HepG2 (cell line): ENCODE measurements around the gene CADPS2. TPM values are rescaled to one million over a fixed set of nuclear protein-coding genes. Genes with fewer than 3 reads are reported as not detected.

Source experiments
- ATAC-seq: fragments of 200-7000 bp; cut with Tn5 transposase; 3 replicates; pipeline ENCODE4 v1.9.1; 2020; ENCODE audit warnings: mild to moderate bottlenecking, moderate library complexity
- BruUV-seq: library from RNA; stranded (reverse); fragments of 400-500 nt; replicated peaks from 2 replicates; lab custom pipeline; 2021; lab: Mats Ljungman, UMichigan
- CTCF ChIA-PET: fragments of 300-600 bp; formaldehyde crosslinking; extraction: SDS; loops from one replicate; lab custom pipeline; 2021; ENCODE audit warnings: low total read pairs, inconsistent platforms, low intra/inter-chr PET ratio; lab: Yijun Ruan, JAX
- POLR2A ChIA-PET: fragments of 350-600 bp; sonication (Branson Sonifier 250); formaldehyde crosslinking; loops from one replicate; lab custom pipeline; 2020; ENCODE audit warnings: antibody characterized with exemption, inconsistent platforms; lab: Yijun Ruan, JAX
- DNase-seq: peaks from one replicate; pipeline ENCODE4 v3.0.0-alpha.2; 2015; ENCODE audit warnings: low spot score
- FAIRE-seq: peaks from 3 replicates; lab custom pipeline; 2011; peaks lifted over from hg19 to GRCh38; lab: Jason Lieb, UNC
- H2AFZ ChIP-seq: one replicate; pipeline ENCODE4 v1.6.1; 2011; ENCODE audit warnings: low read length, inconsistent platforms
- H3K27ac ChIP-seq: fragments of 300-600 bp; 3 replicates; pipeline ENCODE4 v1.8.0; 2011; ENCODE audit warnings: mixed run types, mild to moderate bottlenecking, mixed read lengths, low read length, inconsistent platforms; ENCODE audit not compliant: insufficient read depth; ENCODE audit errors: extremely low read length
- H3K27me3 ChIP-seq, 2 experiments: fragments of 200-600 bp in 1 of 2; 2 replicates in 1 of 2; 3 replicates in 1 of 2; pipeline versions ENCODE4 v1.6.0 to v1.8.0; 2011; ENCODE audit warnings: low read length in 2 of 2, mild to moderate bottlenecking in 2 of 2, moderate library complexity in 2 of 2, inconsistent platforms in 1 of 2; ENCODE audit not compliant: insufficient read depth in 2 of 2, control insufficient read depth in 1 of 2
- H3K36me3 ChIP-seq, 2 experiments: fragments of 200-600 bp in 1 of 2; replicated peaks in 1 of 2; 2 replicates in 1 of 2; 3 replicates in 1 of 2; pipeline versions ENCODE4 v1.5.1 to v1.8.0; 2011; ENCODE audit warnings: low read length in 2 of 2, inconsistent platforms in 1 of 2; ENCODE audit not compliant: insufficient read depth in 2 of 2, control insufficient read depth in 1 of 2
- H3K4me1 ChIP-seq: 2 replicates; pipeline ENCODE4 v1.5.1; 2012; ENCODE audit warnings: low read length, inconsistent platforms; ENCODE audit not compliant: insufficient read depth
- H3K4me2 ChIP-seq: 2 replicates; pipeline ENCODE4 v1.6.0; 2011; ENCODE audit warnings: low read depth, low read length, inconsistent platforms
- H3K4me3 ChIP-seq, 3 experiments: fragments of 200-600 bp in 1 of 3; sonication (generic), shearing (Covaris generic) in 1 of 3; replicated peaks in 1 of 3; 2 replicates each; pipeline ENCODE4 v1.5.1; 2011 to 2016; ENCODE audit warnings: low read length in 3 of 3, inconsistent platforms in 2 of 3, low read depth in 2 of 3, mild to moderate bottlenecking in 2 of 3, control low read depth in 1 of 3, mixed read lengths in 1 of 3; ENCODE audit not compliant: insufficient read depth in 1 of 3
- H3K79me2 ChIP-seq: one replicate; pipeline ENCODE4 v1.6.1; 2011; ENCODE audit warnings: low read length, inconsistent platforms; ENCODE audit not compliant: insufficient read depth
- H3K9ac ChIP-seq: 2 replicates; pipeline ENCODE4 v1.6.0; 2011; ENCODE audit warnings: mild to moderate bottlenecking, low read depth, low read length, inconsistent platforms; ENCODE audit not compliant: insufficient read depth
- H3K9me3 ChIP-seq: 2 replicates; pipeline ENCODE4 v1.5.1; 2012; ENCODE audit warnings: mild to moderate bottlenecking, low read length
- H4K20me1 ChIP-seq: 2 replicates; pipeline ENCODE4 v1.6.0; 2011; ENCODE audit warnings: inconsistent platforms, mild to moderate bottlenecking, low read length, moderate library complexity; ENCODE audit not compliant: insufficient read depth
- ATRX ChIP-seq: sonication (generic); formaldehyde crosslinking; IDR thresholded peaks from 2 replicates; pipeline ENCODE4 v1.4.0; 2020; ENCODE audit warnings: missing genetic modification reagents, borderline replicate concordance
- DZIP1 ChIP-seq: sonication (generic); formaldehyde crosslinking; IDR thresholded peaks from 2 replicates; pipeline ENCODE4 v1.5.0; 2020; ENCODE audit warnings: mild to moderate bottlenecking, missing genetic modification reagents
- E2F2 ChIP-seq: sonication (generic); formaldehyde crosslinking; IDR thresholded peaks from 2 replicates; pipeline ENCODE4 v1.4.0; 2020; ENCODE audit warnings: missing genetic modification reagents, borderline replicate concordance
- NFIB ChIP-seq: sonication (generic); formaldehyde crosslinking; IDR thresholded peaks from 2 replicates; pipeline ENCODE4 v1.9.0; 2021; ENCODE audit warnings: missing genetic modification reagents, mild to moderate bottlenecking, borderline replicate concordance
- PATZ1 ChIP-seq: sonication (generic); formaldehyde crosslinking; IDR thresholded peaks from 2 replicates; pipeline ENCODE4 v1.4.0; 2020; ENCODE audit warnings: missing genetic modification reagents
- RERE ChIP-seq: IDR thresholded peaks from 2 replicates; pipeline ENCODE4 v1.6.1; 2016; ENCODE audit warnings: low read depth, missing genetic modification reagents, missing compliant biosample characterization
- TCF7 ChIP-seq: sonication (generic); IDR thresholded peaks from 2 replicates; pipeline ENCODE4 v1.6.1; 2016; ENCODE audit warnings: antibody characterized with exemption, low read depth
- TFDP1 ChIP-seq: IDR thresholded peaks from 2 replicates; pipeline ENCODE4 v1.6.1; 2016; ENCODE audit warnings: missing compliant biosample characterization, missing genetic modification reagents, borderline replicate concordance
- ZNF777 ChIP-seq: sonication (generic); formaldehyde crosslinking; IDR thresholded peaks from 2 replicates; pipeline ENCODE4 v1.4.0; 2020; ENCODE audit warnings: missing genetic modification reagents
- ZNF784 ChIP-seq: sonication (generic); formaldehyde crosslinking; IDR thresholded peaks from 2 replicates; pipeline ENCODE4 v1.5.1; 2020; ENCODE audit warnings: missing genetic modification reagents, mild to moderate bottlenecking, borderline replicate concordance
- WGBS: methylation state at CpG from one replicate; pipeline ENCODE4 v1.1.6; 2017; ENCODE audit warnings: low lambda C conversion rate; 5-methylcytosine and 5-hydroxymethylcytosine counted together
- in situ Hi-C: cut with HindIII; loops from 2 replicates; pipeline ENCODE4 v1.10.0; 2017; ENCODE audit warnings: low pct_unique_long_range_greater_than_20kb; ENCODE audit not compliant: extremely low pct_ligation_motif_present
- intact Hi-C: fragments of 100-400 bp; cut with micrococcal nuclease; formaldehyde crosslinking; loops from one replicate; pipeline ENCODE4 v1.10.0; 2022; ENCODE audit not compliant: unreplicated experiment
- polyA plus RNA-seq, 8 experiments: library from polyadenylated mRNA; depleted of rRNA in 3 of 8; stranded (reverse) in 7 of 8; unstranded in 1 of 8; fragments of >200 nt; fragmentation: Illumina TruSeq in 4 of 8; extraction: Trizol in 4 of 8; gene quantifications; 2 replicates each; pipeline versions ENCODE4 v1.2.1 to v1.2.3, GENCODE V29; 2011 to 2016; ENCODE audit warnings: low read depth in 4 of 8, missing spikeins in 1 of 8, mixed read lengths in 1 of 8; ENCODE audit not compliant: insufficient read depth in 1 of 8
- total RNA-seq, 5 experiments: library from RNA; depleted of rRNA; stranded (reverse); fragments of >200 nt; fragmentation: Illumina TruSeq; extraction: Trizol; gene quantifications; 2 replicates each; pipeline ENCODE4 v1.2.3, GENCODE V29; 2016; ENCODE audit warnings: low read depth in 1 of 5

The CADPS2 gene
- total and polyA plus RNA-seq, 2 of the 13 experiments (the other 11 are each of a cell fraction or from before 2014, with no cell fraction given), result 17.6 to 43.8 TPM

- in situ Hi-C loops (no loop called here), intact Hi-C loops (no loop called here)
- Histone ChIP-seq H3K79me2 (no peaks in the 10 kb centered on the region), H3K36me3 (no peaks in the 10 kb centered on the region; a peak in 2 of 5 replicates), H3K4me2 (no peak overlapping the region), H3K4me3 (no peak overlapping the region), H3K4me1 (peaks cover 8% of the 10 kb centered on the region), H3K9me3 (no peaks in the 10 kb centered on the region), H3K27me3 (no peaks in the 10 kb centered on the region), H3K27ac (no peak overlapping the region), H4K20me1 (no peaks in the 10 kb centered on the region), H2AFZ (no peak overlapping the region), H3K9ac (no peak overlapping the region)
- POLR2A ChIA-PET, result no interaction called here
- DNase-seq (no peak), ATAC-seq (no peak), FAIRE-seq (no peak)
- no TSS peak for BruUV-seq
- 93% methylated on average over 5 of the region's 5 CpGs for WGBS
- CTCF ChIA-PET, result no interaction called here
- TF ChIP-seq ZNF777 (CRISPR knock-in tag) (no peak), E2F2 (CRISPR knock-in tag) (no peak), NFIB (no peak), TCF7 (no peak), PATZ1 (no peak), RERE (no peak), ZNF784 (CRISPR knock-in tag) (no peak), DZIP1 (CRISPR knock-in tag) (no peak), ATRX (CRISPR knock-in tag) (no peak), TFDP1 (CRISPR knock-in tag) (no peak)
Observed at GRCh38 chr7:122653685-122654084, 232.6 kb downstream of the CADPS2 start.
